Keratinocyte (primary cell): ENCODE data around the gene ELOVL5. TPM values are rescaled to one million over a fixed set of nuclear protein-coding genes. Genes with fewer than 3 reads are reported as not detected.

ENCODE experiments used
- DNase-seq: peaks from one replicate; pipeline ENCODE4 v3.0.0-alpha.2; 2011; ENCODE audit warnings: low read depth, missing footprints, low spot score
- FAIRE-seq: peaks from 2 replicates; lab custom pipeline; 2011; peaks lifted over from hg19 to GRCh38; lab: Jason Lieb, UNC
- H2AFZ ChIP-seq: 2 replicates; pipeline ENCODE4 v1.6.0; 2012; ENCODE audit warnings: low read length, control low read depth, inconsistent platforms; ENCODE audit not compliant: control insufficient read depth
- H3K27ac ChIP-seq: 2 replicates; pipeline ENCODE4 v1.5.1; 2011; ENCODE audit warnings: low read length; ENCODE audit not compliant: control insufficient read depth, insufficient read depth
- H3K27me3 ChIP-seq: 3 replicates; pipeline ENCODE4 v1.6.0; 2011; ENCODE audit warnings: low read length; ENCODE audit not compliant: control insufficient read depth, insufficient read depth; ENCODE audit errors: extremely low read depth
- H3K36me3 ChIP-seq, 2 experiments: 2 replicates in 1 of 2; 3 replicates in 1 of 2; pipeline ENCODE4 v1.5.1; 2011; ENCODE audit warnings: low read length in 2 of 2, mild to moderate bottlenecking in 1 of 2; ENCODE audit not compliant: control insufficient read depth in 2 of 2, insufficient read depth in 2 of 2; ENCODE audit errors: extremely low read depth in 1 of 2
- H3K4me1 ChIP-seq: 3 replicates; pipeline ENCODE4 v1.5.1; 2011; ENCODE audit warnings: low read length; ENCODE audit not compliant: control insufficient read depth, insufficient read depth; ENCODE audit errors: extremely low read depth
- H3K4me2 ChIP-seq: 3 replicates; pipeline ENCODE4 v1.6.0; 2011; ENCODE audit warnings: low read depth, low read length; ENCODE audit not compliant: control insufficient read depth, insufficient read depth; ENCODE audit errors: extremely low read depth
- H3K4me3 ChIP-seq, 3 experiments: fragments of 200-600 bp in 1 of 3; sonication (generic) in 1 of 3; 2 replicates in 2 of 3; 3 replicates in 1 of 3; pipeline ENCODE4 v1.5.1; 2011 to 2016; ENCODE audit warnings: low read length in 3 of 3, mild to moderate bottlenecking in 3 of 3, control low read depth in 2 of 3, inconsistent platforms in 1 of 3, low read depth in 1 of 3, mixed read lengths in 1 of 3, mixed run types in 1 of 3, moderate library complexity in 1 of 3; ENCODE audit not compliant: control insufficient read depth in 2 of 3, insufficient read depth in 2 of 3; ENCODE audit errors: extremely low read depth in 1 of 3
- H3K79me2 ChIP-seq: 2 replicates; pipeline ENCODE4 v1.6.0; 2012; ENCODE audit warnings: low read length; ENCODE audit not compliant: control insufficient read depth, insufficient read depth
- H3K9ac ChIP-seq: 3 replicates; pipeline ENCODE4 v1.6.0; 2011; ENCODE audit warnings: low read length; ENCODE audit not compliant: control insufficient read depth, insufficient read depth; ENCODE audit errors: extremely low read depth
- H3K9me1 ChIP-seq: 3 replicates; pipeline ENCODE4 v1.6.0; 2011; ENCODE audit warnings: low read length; ENCODE audit not compliant: control insufficient read depth, insufficient read depth; ENCODE audit errors: extremely low read depth
- H3K9me3 ChIP-seq: 2 replicates; pipeline ENCODE4 v1.5.1; 2012; ENCODE audit warnings: low read depth, low read length; ENCODE audit not compliant: control insufficient read depth
- H4K20me1 ChIP-seq: 3 replicates; pipeline ENCODE4 v1.6.0; 2011; ENCODE audit warnings: low read length; ENCODE audit not compliant: control insufficient read depth, insufficient read depth; ENCODE audit errors: extremely low read depth
- CTCF ChIP-seq, 3 experiments: IDR thresholded peaks in 1 of 3; conservative IDR thresholded peaks in 1 of 3; optimal IDR thresholded peaks in 1 of 3; 2 replicates in 2 of 3; 3 replicates in 1 of 3; pipeline versions ENCODE3 to v1.5.1; 2011; ENCODE audit warnings: low read length in 3 of 3, mild to moderate bottlenecking in 3 of 3, moderate library complexity in 2 of 3, control low read depth in 1 of 3, inconsistent platforms in 1 of 3; ENCODE audit not compliant: insufficient read depth in 2 of 3; ENCODE audit errors: extremely low read depth in 1 of 3
- EZH2 ChIP-seq: IDR thresholded peaks from one replicate; pipeline ENCODE4 v1.6.1; 2012; ENCODE audit warnings: inconsistent platforms, mild to moderate bottlenecking, low read length, moderate library complexity
- dilution Hi-C: fragments of 300-500 bp; cut with MboI; formaldehyde crosslinking; loops from one replicate; pipeline ENCODE4 v1.7.0; 2020; ENCODE audit warnings: low sequenced_read_pairs; ENCODE audit not compliant: extremely low pct_ligation_motif_present
- polyA plus RNA-seq, 5 experiments: library from polyadenylated mRNA; depleted of rRNA in 3 of 5; stranded (reverse) in 3 of 5; stranded (forward) in 1 of 5; unstranded in 1 of 5; fragments of >200 nt; gene quantifications; 1 replicate in 1 of 5; 2 replicates in 3 of 5; 3 replicates in 1 of 5; pipeline versions ENCODE4 v1.2.1 to v1.2.3, GENCODE V29; 2011 to 2012; ENCODE audit warnings: missing spikeins in 2 of 5, low read depth in 1 of 5, low replicate concordance in 1 of 5

Gene ELOVL5
- polyA plus RNA-seq, 1 donor (not counting 4 experiments of a cell fraction or from before 2014, with no cell fraction given), result 66.7 TPM

DNA sequence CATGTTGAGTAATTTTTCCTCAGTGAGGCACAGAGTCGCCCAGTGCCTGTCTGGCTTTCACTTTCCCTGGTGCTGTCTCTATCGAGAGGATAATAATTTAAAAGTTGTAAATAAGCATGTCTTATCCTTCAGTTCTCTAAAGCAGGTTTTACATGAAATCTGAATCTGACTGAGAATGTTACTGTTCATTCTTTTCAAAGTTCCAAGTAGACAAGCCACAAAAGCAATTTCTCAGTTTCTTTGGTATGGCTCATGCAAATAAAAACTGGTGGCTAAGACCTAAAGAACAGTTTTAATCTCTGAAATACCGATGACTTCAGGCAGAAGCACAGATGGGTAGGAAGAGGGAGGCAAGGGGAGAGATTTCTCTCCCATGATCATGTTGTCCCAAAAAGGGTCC is 112.5 kb downstream of the ELOVL5 start:
- H3K4me1 ChIP-seq, result no peaks in the 10 kb centered on the region
- H4K20me1 ChIP-seq, result no peaks in the 10 kb centered on the region
- H3K9ac ChIP-seq, result no peak overlapping the region
- no peak for TF ChIP-seq EZH2
- no peak for TF ChIP-seq CTCF (optimal IDR thresholded peaks at IDR 0.05 in 1 of 3, IDR thresholded peaks at IDR 0.05 in 1 of 3, conservative IDR thresholded peaks at IDR 0.05 in 1 of 3; ENCODE audit: extremely low read depth in 1 of 3, insufficient read depth in 2 of 3, low read length in 3 of 3)
- no peak overlapping the region for H2AFZ ChIP-seq
- no peak overlapping the region for H3K4me2 ChIP-seq
- dilution Hi-C loops, result no loop called here
- no peaks in the 10 kb centered on the region for H3K9me1 ChIP-seq
- no peaks in the 10 kb centered on the region for H3K79me2 ChIP-seq
- no peaks in the 10 kb centered on the region for H3K27me3 ChIP-seq
- no peak for FAIRE-seq
- no peak for DNase-seq
- no peaks in the 10 kb centered on the region for H3K36me3 ChIP-seq
- no peaks in the 10 kb centered on the region for H3K9me3 ChIP-seq
- no peak overlapping the region for H3K27ac ChIP-seq
- no peak overlapping the region for H3K4me3 ChIP-seq

- TF ChIP-seq EZH2 (no peak), CTCF (optimal IDR thresholded peaks at IDR 0.05 in 1 of 3, IDR thresholded peaks at IDR 0.05 in 1 of 3, conservative IDR thresholded peaks at IDR 0.05 in 1 of 3; ENCODE audit: extremely low read depth in 1 of 3, insufficient read depth in 2 of 3, low read length in 3 of 3) (no peak)
- Histone ChIP-seq H3K36me3 (no peaks in the 10 kb centered on the region), H3K9me3 (no peaks in the 10 kb centered on the region), H3K4me1 (no peaks in the 10 kb centered on the region), H3K9me1 (no peaks in the 10 kb centered on the region), H2AFZ (no peak overlapping the region), H3K27me3 (no peaks in the 10 kb centered on the region), H3K9ac (no peak overlapping the region), H4K20me1 (no peaks in the 10 kb centered on the region), H3K79me2 (no peaks in the 10 kb centered on the region), H3K4me3 (no peak overlapping the region), H3K4me2 (no peak overlapping the region), H3K27ac (no peak overlapping the region)
- DNase-seq (no peak), FAIRE-seq (no peak)
- dilution Hi-C loops, result no loop called here
Observed at GRCh38 chr6:53235508-53235907, 113.2 kb downstream of the ELOVL5 start.
